T-helper 1 cell (primary cell): Measurements from ENCODE around the gene STAT2.
"Not testable (repeated sequence)": the region's sequence is repeated elsewhere in the genome, so short reads cannot be mapped to it uniquely, and the experiment has no call there.

ENCODE experiments used
- DNase-seq, 5 donors: peaks; one replicate each; pipeline ENCODE4 v3.0.0-alpha.2; 2012 to 2020

STAT2 gene

DNA sequence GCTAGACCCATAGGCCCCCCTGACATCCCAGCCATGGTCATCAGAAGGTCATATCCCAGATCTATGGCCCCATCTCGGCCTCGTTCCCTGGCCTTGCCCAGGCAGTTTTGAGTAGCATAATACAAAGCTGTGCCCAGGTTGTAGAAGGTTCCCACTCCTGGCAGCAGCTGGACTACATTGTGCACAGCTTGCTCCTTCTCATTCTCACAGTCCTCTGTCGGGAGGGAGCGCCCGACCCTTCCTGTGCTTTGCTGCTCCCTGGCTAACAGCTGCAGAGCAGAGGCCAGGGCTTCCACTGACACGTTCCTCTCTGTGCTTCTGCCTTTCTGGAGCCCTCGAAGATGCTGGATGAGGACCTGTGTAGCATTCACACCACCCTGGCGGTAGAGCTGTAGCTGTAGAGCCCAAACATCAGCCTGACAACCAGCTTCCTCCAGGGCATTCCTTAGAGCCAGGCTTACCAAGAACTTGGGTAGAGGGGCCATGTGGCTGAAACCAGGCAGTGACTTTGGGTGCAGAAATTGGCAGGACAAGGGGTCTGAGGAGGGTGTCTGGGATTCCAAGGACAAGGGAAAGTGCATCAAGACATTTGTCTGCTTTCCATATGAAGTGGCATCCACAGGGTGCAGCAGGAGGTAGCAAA is 1.7 kb upstream of the STAT2 start:
- DNase-seq: no peak

- no peak for DNase-seq
Measured at GRCh38 chr12:56358836-56359532, 923 bp downstream of the STAT2 start.

GRCh38 chr12:56351325-56351724 is 8.6 kb downstream of the STAT2 start:
- DNase-seq: no peak

GRCh38 chr12:56350662-56351061 is 9.2 kb downstream of the STAT2 start:
- DNase-seq: no peak

- no peak for DNase-seq
Measured at GRCh38 chr12:56348776-56349175, 11.1 kb downstream of the STAT2 start.

DNA sequence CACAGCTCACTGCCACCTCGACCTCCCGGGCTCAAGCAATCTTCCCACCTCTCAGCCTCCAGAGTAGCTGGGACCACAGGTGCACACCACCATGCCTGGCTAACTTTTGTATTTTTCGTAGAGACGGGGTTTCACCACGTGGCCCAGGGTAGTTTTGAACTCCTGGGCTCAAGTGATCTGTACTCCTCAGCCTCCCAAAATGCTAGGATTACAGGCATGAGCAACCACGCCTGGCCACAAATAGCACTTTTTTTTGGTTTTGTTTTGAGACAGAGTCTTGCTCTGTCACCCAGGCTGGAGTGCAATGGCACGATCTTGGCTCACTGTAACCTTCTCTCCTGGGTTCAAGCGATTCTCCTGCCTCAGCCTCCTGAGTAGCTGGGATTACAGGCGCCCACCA is 12.7 kb downstream of the STAT2 start:
- DNase-seq: not testable (repeated sequence)

DNA sequence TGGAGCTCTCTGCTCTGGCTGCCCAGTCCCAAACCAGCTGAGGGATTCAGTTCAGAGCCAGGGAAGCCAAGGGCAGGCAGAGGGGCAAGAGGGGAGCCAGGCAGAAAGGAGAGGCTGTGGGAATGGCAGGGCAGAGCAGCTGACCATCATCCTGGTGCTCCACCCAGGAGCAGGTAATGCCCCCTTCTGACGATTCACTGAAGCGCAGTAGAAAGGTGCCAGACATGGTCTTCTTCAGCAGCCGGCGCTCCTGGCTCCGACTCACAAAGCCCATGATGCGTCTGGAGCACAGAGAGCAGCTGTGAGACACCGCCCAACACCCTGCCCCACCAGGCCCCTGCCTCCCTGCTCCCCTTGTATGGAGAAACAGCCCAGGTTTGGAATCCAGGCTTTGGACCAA is 13.2 kb downstream of the STAT2 start:
- DNase-seq: no peak

- DNase-seq: not testable (repeated sequence)
Measured at GRCh38 chr12:56342290-56342689, 17.6 kb downstream of the STAT2 start.

GRCh38 chr12:56341616-56342015 is 18.3 kb downstream of the STAT2 start:
- no peak for DNase-seq

GRCh38 chr12:56339158-56339422 is 20.8 kb downstream of the STAT2 start:
- no peak for DNase-seq

DNA sequence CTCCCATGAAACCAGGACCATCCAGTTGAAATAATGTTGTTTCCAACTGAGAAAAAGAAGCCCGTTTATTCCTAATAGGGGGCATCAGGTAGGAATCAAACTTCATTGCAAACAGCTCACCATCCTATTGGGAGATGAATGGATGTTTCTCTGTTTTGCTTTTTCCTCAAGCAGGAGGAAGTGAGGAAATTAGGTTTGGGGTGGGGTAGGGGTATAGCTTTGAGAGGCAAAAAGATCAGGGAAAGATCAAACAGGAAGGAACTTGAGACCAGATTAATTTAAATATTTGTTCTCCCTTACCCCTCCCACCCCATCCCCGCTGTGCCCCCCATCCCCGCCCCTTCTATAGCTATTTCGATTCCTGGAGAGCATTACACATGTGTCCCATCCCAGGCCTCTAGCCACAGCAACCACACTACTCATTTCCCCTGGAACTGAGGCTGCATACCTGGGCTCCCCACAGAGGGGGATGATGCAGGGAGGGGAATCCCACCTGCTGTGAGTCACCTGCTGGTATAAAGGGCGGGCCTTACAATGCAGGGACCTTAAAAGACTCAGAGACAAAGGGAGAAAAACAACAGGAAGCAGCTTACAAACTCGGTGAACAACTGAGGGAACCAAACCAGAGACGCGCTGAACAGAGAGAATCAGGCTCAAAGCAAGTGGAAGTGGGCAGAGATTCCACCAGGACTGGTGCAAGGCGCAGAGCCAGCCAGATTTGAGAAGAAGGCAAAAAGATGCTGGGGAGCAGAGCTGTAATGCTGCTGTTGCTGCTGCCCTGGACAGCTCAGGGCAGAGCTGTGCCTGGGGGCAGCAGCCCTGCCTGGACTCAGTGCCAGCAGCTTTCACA is 21.4 kb downstream of the STAT2 start, which contains the start of gene IL23A:
TSS of gene IL23A (plus strand) at position 577 of the 850 bp plus-strand sequence. CDS start at position 738, 161 bp downstream.
- peak; percentile 67 to 82 (median 79) for DNase-seq

- no peak for DNase-seq
Measured at GRCh38 chr12:56337753-56338251, 22.1 kb downstream of the STAT2 start.

- no peak for DNase-seq
Measured at GRCh38 chr12:56336361-56337167, 23.3 kb downstream of the STAT2 start.

GRCh38 chr12:56335527-56335926 is 24.4 kb downstream of the STAT2 start:
- DNase-seq: not testable (repeated sequence)

GRCh38 chr12:56334490-56334793 is 25.5 kb downstream of the STAT2 start:
- no peak for DNase-seq

GRCh38 chr12:56333679-56334489 is 26.0 kb downstream of the STAT2 start, which contains the start of gene PAN2:
Gene PAN2 (minus strand): TSS chr12:56334000. CDS start chr12:56333094, 906 bp downstream.
- peak; percentile 80 to 98 (median 87) for DNase-seq

DNA sequence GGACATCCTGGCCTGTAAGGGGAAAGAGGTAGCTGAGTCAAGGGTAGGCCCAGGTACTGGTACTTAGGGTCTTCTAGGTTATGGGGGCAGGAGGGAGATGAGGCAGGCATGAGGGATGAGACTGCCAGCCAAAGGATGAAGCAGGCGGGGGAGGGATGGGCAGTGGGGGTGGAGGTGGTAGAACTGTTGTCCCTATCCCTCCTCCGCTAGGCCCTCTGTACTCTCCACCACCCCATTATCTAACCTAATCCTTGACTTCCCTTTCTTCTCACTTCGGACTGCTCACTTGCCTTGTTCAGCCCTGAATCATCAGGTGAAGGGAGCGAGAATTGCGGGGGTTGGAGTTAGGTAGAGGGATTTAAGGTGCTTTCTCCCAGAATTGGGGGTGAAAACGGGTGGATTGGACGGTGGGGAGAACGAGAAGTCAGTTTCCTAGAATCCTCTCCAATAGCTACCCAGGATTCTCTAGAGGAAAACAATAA is 26.7 kb downstream of the STAT2 start:
- DNase-seq: no peak

DNA sequence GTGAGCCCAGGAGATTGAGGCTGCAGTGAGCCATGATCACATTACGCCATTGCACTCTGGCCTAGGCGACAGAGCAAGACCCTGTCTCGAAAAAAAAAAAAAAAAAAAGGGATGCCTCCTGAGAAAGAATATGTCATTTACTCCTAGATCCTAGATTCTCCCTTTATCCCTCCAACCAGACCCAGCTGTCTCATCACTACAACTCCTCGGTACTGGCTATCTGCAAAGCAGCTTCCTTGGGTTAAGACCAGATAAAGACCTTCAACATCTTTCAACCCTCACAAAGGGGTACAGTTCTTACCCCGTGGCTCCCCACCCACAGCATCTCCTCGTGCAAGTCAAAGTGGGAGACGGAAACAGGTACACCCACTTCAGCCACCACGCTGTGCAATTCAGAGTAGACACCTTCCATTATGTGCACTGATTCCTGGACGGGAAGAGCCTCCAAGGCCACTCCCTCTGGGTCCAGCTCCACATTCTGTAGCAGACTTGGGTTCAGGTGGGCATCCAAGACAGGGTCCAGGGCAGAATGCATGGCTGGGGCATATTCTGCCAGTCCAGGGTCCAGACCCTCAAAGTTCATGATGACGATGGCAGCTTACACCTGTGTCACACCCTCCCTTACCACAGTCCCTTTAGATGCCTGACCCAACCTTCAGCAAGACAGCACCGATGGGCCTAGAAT is 27.3 kb downstream of the STAT2 start:
- no peak for DNase-seq

GRCh38 chr12:56330936-56331490 is 28.9 kb downstream of the STAT2 start:
- no peak for DNase-seq

DNA sequence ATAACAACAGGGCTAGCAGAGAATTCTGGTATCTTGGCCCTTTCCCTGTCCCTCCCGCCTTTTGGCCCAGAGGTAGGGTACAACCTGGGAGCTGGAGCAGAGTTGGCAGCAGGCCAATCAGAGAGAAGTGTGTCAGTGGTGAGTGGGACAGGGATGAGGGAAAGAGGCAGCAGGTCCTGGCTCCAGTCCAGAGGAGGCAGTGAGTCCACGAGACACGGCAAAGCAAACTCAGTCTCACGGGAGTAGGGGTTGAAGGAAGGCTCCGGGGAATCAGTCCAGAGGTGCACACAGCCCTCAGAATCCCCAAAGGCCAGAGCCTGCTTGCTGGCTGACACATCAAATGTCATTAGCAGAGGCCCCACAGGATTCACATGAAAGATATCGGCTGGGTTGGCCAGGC is 33.4 kb downstream of the STAT2 start:
- no peak for DNase-seq

GRCh38 chr12:56326126-56326525 is 33.8 kb downstream of the STAT2 start:
- DNase-seq: no peak
